ENCODE data around the gene CPNE4.
"Not testable (repeated sequence)": the region's sequence is repeated elsewhere in the genome, so short reads cannot be mapped to it uniquely, and the experiment has no call there.

Gene CPNE4

GRCh38 chr3:131972091-131972490, 62.7 kb downstream of the CPNE4 start:
- H3K27ac ChIP-seq = no peak overlapping the region
- no peaks in the 10 kb centered on the region for H3K36me3 ChIP-seq (ENCODE audit: insufficient read depth)
- TF ChIP-seq CTCF (conservative IDR thresholded peaks at IDR 0.05; ENCODE audit: low read depth, low read length) = no peak
- peaks cover 20% of the 10 kb centered on the region for H3K4me1 ChIP-seq (ENCODE audit: low read depth, poor library complexity, severe bottlenecking)
- H3K79me2 ChIP-seq (ENCODE audit: insufficient read depth, low read depth) = no peaks in the 10 kb centered on the region
- no peaks in the 10 kb centered on the region for H3K27me3 ChIP-seq (ENCODE audit: insufficient read depth, low read depth)
- no peak overlapping the region for H3K4me3 ChIP-seq (IDR thresholded peaks at IDR 0.05; ENCODE audit: insufficient read depth, low read depth, low read length)
- no peak overlapping the region for H3K9ac ChIP-seq
- H2AFZ ChIP-seq (ENCODE audit: low read depth) = no peak overlapping the region
- no peaks in the 10 kb centered on the region for H4K20me1 ChIP-seq (ENCODE audit: insufficient read depth)
- no peak overlapping the region for H3K4me2 ChIP-seq

- Histone ChIP-seq H3K4me1 (ENCODE audit: low read depth, poor library complexity, severe bottlenecking) (peaks cover 16% of the 10 kb centered on the region), H3K9ac (peak overlapping the region; percentile 6; the same call in 1 of the 2 replicates), H2AFZ (ENCODE audit: low read depth) (peak overlapping the region; percentile 53), H3K4me2 (peak overlapping the region; percentile 20; the same call in 1 of the 2 replicates), H3K27ac (peak overlapping the region; percentile 45)
- H3K79me2 ChIP-seq (ENCODE audit: insufficient read depth, low read depth); H4K20me1 ChIP-seq (ENCODE audit: insufficient read depth); H3K27me3 ChIP-seq (ENCODE audit: insufficient read depth, low read depth); H3K36me3 ChIP-seq (ENCODE audit: insufficient read depth); H3K4me3 ChIP-seq (IDR thresholded peaks at IDR 0.05; ENCODE audit: insufficient read depth, low read depth, low read length): not testable (repeated sequence)
Measured at GRCh38 chr3:131963442-131963841, 71.4 kb downstream of the CPNE4 start.

- Histone ChIP-seq H2AFZ (ENCODE audit: low read depth) (peak overlapping the region; percentile 53), H3K36me3 (ENCODE audit: insufficient read depth) (no peaks in the 10 kb centered on the region)
- no peak for TF ChIP-seq CTCF (conservative IDR thresholded peaks at IDR 0.05; ENCODE audit: low read depth, low read length)
Measured at GRCh38 chr3:131962982-131963381, 71.8 kb downstream of the CPNE4 start.

GRCh38 chr3:131960324-131960723, 74.5 kb downstream of the CPNE4 start:
- Histone ChIP-seq H3K36me3 (ENCODE audit: insufficient read depth) (no peaks in the 10 kb centered on the region), H4K20me1 (ENCODE audit: insufficient read depth) (no peaks in the 10 kb centered on the region), H3K27ac (no peak overlapping the region), H2AFZ (ENCODE audit: low read depth) (no peak overlapping the region), H3K4me3 (IDR thresholded peaks at IDR 0.05; ENCODE audit: insufficient read depth, low read depth, low read length) (no peak overlapping the region), H3K27me3 (ENCODE audit: insufficient read depth, low read depth) (no peaks in the 10 kb centered on the region), H3K4me2 (no peak overlapping the region), H3K9ac (no peak overlapping the region), H3K4me1 (ENCODE audit: low read depth, poor library complexity, severe bottlenecking) (peaks cover 16% of the 10 kb centered on the region), H3K79me2 (ENCODE audit: insufficient read depth, low read depth) (no peaks in the 10 kb centered on the region)
- no peak for TF ChIP-seq CTCF (conservative IDR thresholded peaks at IDR 0.05; ENCODE audit: low read depth, low read length)

More at GRCh38 chr3:131962982-131963381, 71.8 kb downstream of the CPNE4 start:
- Histone ChIP-seq H3K9ac (peak overlapping the region; percentile 6; the same call in 1 of the 2 replicates), H3K79me2 (ENCODE audit: insufficient read depth, low read depth) (no peaks in the 10 kb centered on the region), H3K27me3 (ENCODE audit: insufficient read depth, low read depth) (no peaks in the 10 kb centered on the region), H3K4me1 (ENCODE audit: low read depth, poor library complexity, severe bottlenecking) (peaks cover 16% of the 10 kb centered on the region), H4K20me1 (ENCODE audit: insufficient read depth) (no peaks in the 10 kb centered on the region), H3K27ac (peak overlapping the region; percentile 45), H3K4me3 (IDR thresholded peaks at IDR 0.05; ENCODE audit: insufficient read depth, low read depth, low read length) (no peak overlapping the region), H3K4me2 (peak overlapping the region; percentile 20; the same call in 1 of the 2 replicates)

- H3K27me3 ChIP-seq (ENCODE audit: insufficient read depth, low read depth) = no peaks in the 10 kb centered on the region
- H2AFZ ChIP-seq (ENCODE audit: low read depth) = no peak overlapping the region
- H3K4me2 ChIP-seq = no peak overlapping the region
- no peak overlapping the region for H3K4me3 ChIP-seq (IDR thresholded peaks at IDR 0.05; ENCODE audit: insufficient read depth, low read depth, low read length)
- H3K79me2 ChIP-seq (ENCODE audit: insufficient read depth, low read depth) = no peaks in the 10 kb centered on the region
- peaks cover 8% of the 10 kb centered on the region for H3K4me1 ChIP-seq (ENCODE audit: low read depth, poor library complexity, severe bottlenecking)
- no peak for TF ChIP-seq CTCF (conservative IDR thresholded peaks at IDR 0.05; ENCODE audit: low read depth, low read length)
- H4K20me1 ChIP-seq (ENCODE audit: insufficient read depth) = no peaks in the 10 kb centered on the region
- no peaks in the 10 kb centered on the region for H3K36me3 ChIP-seq (ENCODE audit: insufficient read depth)
- no peak overlapping the region for H3K27ac ChIP-seq
- no peak overlapping the region for H3K9ac ChIP-seq
Measured at GRCh38 chr3:131957980-131958379, 76.8 kb downstream of the CPNE4 start.

Data from KMS-11 (cell line).